Measurements from ENCODE around the gene PEX12. TPM values are rescaled to one million over a fixed set of nuclear protein-coding genes. Genes with fewer than 3 reads are reported as not detected.

The PEX12 gene
- total RNA-seq, 2 donors from 2014 or later = 4.0 to 4.8 TPM

DNA sequence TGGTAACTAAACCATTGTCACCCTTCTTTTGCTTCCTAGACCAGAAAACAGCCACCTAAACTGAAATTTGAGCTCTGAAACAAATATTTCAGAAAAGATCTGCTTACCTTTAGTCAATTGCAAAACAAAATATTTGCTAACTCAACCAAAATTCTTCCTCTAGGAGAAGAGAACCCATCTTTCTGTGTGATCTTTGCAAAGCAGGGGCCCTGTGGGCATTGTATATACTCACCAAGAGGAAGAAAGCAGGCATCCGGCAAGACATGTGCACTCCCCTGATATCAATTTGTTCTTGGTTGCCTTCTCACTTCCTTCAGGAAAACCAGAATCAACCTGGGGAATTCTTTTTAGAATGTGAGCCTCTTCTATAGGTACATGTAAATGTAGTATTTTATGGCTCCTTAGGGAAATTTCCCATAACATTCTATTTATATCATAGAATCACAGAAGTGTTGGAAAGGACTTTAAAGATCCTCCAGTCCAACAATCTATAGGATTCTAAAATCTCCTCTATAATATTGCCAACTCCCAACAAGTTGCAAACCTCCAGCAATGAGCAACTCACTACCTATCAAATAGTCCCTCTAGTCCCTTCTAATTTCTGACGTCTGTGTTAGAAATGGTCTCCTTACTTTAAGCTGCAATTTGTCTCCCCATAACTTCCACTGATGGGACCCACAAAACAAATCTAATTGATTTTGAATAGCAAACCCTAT lies 18.7 kb downstream of the PEX12 start:
- Histone ChIP-seq H3K27ac (ENCODE audit: low read depth, low read length) (no peak overlapping the region), H3K4me3 (ENCODE audit: low read length) (no peak overlapping the region), H3K27me3 (ENCODE audit: control insufficient read depth, insufficient read depth, low read length, poor library complexity, severe bottlenecking) (peaks cover 30% of the 10 kb centered on the region), H3K9ac (ENCODE audit: extremely low read depth, low read length, poor library complexity, severe bottlenecking) (no peak overlapping the region), H3K4me1 (ENCODE audit: control insufficient read depth, insufficient read depth, low read length) (no peaks in the 10 kb centered on the region), H3K9me3 (ENCODE audit: control insufficient read depth, low read length) (no peaks in the 10 kb centered on the region), H3K36me3 (ENCODE audit: control insufficient read depth, insufficient read depth, low read length) (no peaks in the 10 kb centered on the region)
- peaks cover 33% of the 10 kb centered on the region for H3K27me3 Mint-ChIP-seq (ENCODE audit: insufficient read depth)
- H3K27ac Mint-ChIP-seq = no peak overlapping the region
- no peaks in the 10 kb centered on the region for H3K4me1 Mint-ChIP-seq
- no peak overlapping the region for H3K4me3 Mint-ChIP-seq
- 67 to 87% methylated on average over 1 to 2 of the region's 2 CpGs for WGBS, 2 experiments (ENCODE audit: insufficient coverage in 1 of 2, insufficient read length in 1 of 2)
- no peaks in the 10 kb centered on the region for H3K36me3 Mint-ChIP-seq (ENCODE audit: low read depth)
- TF ChIP-seq, protein P1, sequence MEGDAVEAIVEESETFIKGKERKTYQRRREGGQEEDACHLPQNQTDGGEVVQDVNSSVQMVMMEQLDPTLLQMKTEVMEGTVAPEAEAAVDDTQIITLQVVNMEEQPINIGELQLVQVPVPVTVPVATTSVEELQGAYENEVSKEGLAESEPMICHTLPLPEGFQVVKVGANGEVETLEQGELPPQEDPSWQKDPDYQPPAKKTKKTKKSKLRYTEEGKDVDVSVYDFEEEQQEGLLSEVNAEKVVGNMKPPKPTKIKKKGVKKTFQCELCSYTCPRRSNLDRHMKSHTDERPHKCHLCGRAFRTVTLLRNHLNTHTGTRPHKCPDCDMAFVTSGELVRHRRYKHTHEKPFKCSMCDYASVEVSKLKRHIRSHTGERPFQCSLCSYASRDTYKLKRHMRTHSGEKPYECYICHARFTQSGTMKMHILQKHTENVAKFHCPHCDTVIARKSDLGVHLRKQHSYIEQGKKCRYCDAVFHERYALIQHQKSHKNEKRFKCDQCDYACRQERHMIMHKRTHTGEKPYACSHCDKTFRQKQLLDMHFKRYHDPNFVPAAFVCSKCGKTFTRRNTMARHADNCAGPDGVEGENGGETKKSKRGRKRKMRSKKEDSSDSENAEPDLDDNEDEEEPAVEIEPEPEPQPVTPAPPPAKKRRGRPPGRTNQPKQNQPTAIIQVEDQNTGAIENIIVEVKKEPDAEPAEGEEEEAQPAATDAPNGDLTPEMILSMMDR (conservative IDR thresholded peaks at IDR 0.05) = no peak
- H3K9me3 Mint-ChIP-seq = no peaks in the 10 kb centered on the region
- DNase-seq = no peak

- H3K27me3 Mint-ChIP-seq (ENCODE audit: insufficient read depth) = peaks cover 14% of the 10 kb centered on the region
- TF ChIP-seq, protein P1 (conservative IDR thresholded peaks at IDR 0.05) = no peak
Observed at GRCh38 chr17:35557353-35557752, 21.0 kb downstream of the PEX12 start.

GRCh38 chr17:35555691-35556090 lies 22.7 kb downstream of the PEX12 start:
- Histone ChIP-seq H3K27ac (ENCODE audit: low read depth, low read length) (no peak overlapping the region), H3K27me3 (ENCODE audit: control insufficient read depth, insufficient read depth, low read length, poor library complexity, severe bottlenecking) (peaks cover 11% of the 10 kb centered on the region), H3K9me3 (ENCODE audit: control insufficient read depth, low read length) (no peaks in the 10 kb centered on the region), H3K36me3 (ENCODE audit: control insufficient read depth, insufficient read depth, low read length) (no peaks in the 10 kb centered on the region), H3K4me3 (ENCODE audit: low read length) (no peak overlapping the region), H3K4me1 (ENCODE audit: control insufficient read depth, insufficient read depth, low read length) (no peaks in the 10 kb centered on the region), H3K9ac (ENCODE audit: extremely low read depth, low read length, poor library complexity, severe bottlenecking) (no peak overlapping the region)
- H3K27ac Mint-ChIP-seq = no peak overlapping the region
- H3K4me1 Mint-ChIP-seq = peaks cover 1% of the 10 kb centered on the region
- TF ChIP-seq, protein P1 (conservative IDR thresholded peaks at IDR 0.05) = peak; percentile 51
- H3K4me3 Mint-ChIP-seq = no peak overlapping the region
- H3K27me3 Mint-ChIP-seq (ENCODE audit: insufficient read depth) = peaks cover 14% of the 10 kb centered on the region
- H3K9me3 Mint-ChIP-seq = no peaks in the 10 kb centered on the region
- DNase-seq = no peak
- no peaks in the 10 kb centered on the region for H3K36me3 Mint-ChIP-seq (ENCODE audit: low read depth)
- 82 to 91% methylated on average over 2 to 3 of the region's 5 CpGs for WGBS, 2 experiments (ENCODE audit: insufficient coverage in 1 of 2, insufficient read length in 1 of 2)

More at GRCh38 chr17:35557353-35557752, 21.0 kb downstream of the PEX12 start:
- H3K4me1 Mint-ChIP-seq = peaks cover 1% of the 10 kb centered on the region
- Histone ChIP-seq H3K27ac (ENCODE audit: low read depth, low read length) (no peak overlapping the region), H3K4me1 (ENCODE audit: control insufficient read depth, insufficient read depth, low read length) (no peaks in the 10 kb centered on the region), H3K9ac (ENCODE audit: extremely low read depth, low read length, poor library complexity, severe bottlenecking) (no peak overlapping the region), H3K27me3 (ENCODE audit: control insufficient read depth, insufficient read depth, low read length, poor library complexity, severe bottlenecking) (peaks cover 11% of the 10 kb centered on the region), H3K36me3 (ENCODE audit: control insufficient read depth, insufficient read depth, low read length) (no peaks in the 10 kb centered on the region), H3K9me3 (ENCODE audit: control insufficient read depth, low read length) (no peaks in the 10 kb centered on the region), H3K4me3 (ENCODE audit: low read length) (no peak overlapping the region)
- no peaks in the 10 kb centered on the region for H3K9me3 Mint-ChIP-seq
- no peak overlapping the region for H3K4me3 Mint-ChIP-seq
- no peak for DNase-seq
- WGBS, 2 experiments (ENCODE audit: insufficient coverage in 1 of 2, insufficient read length in 1 of 2) = 88 to 93% methylated on average over 2 to 3 of the region's 3 CpGs
- H3K27ac Mint-ChIP-seq = no peak overlapping the region
- H3K36me3 Mint-ChIP-seq (ENCODE audit: low read depth) = no peaks in the 10 kb centered on the region
